A673 (cell line): ENCODE data around the gene TNFRSF9. TPM values are rescaled to one million over a fixed set of nuclear protein-coding genes. Genes with fewer than 3 reads are reported as not detected.
"Not testable (repeated sequence)": the region's sequence is repeated elsewhere in the genome, so short reads cannot be mapped to it uniquely, and the experiment has no call there.

Experiments
- BruUV-seq: library from RNA; stranded (reverse); fragments of 400-500 nt; replicated peaks from 2 replicates; lab custom pipeline; 2021; lab: Mats Ljungman, UMichigan
- CTCF ChIA-PET: fragments of 300-600 bp; sonication (Branson Sonifier 250); formaldehyde crosslinking; loops from one replicate; lab custom pipeline; 2022; ENCODE audit warnings: antibody characterized with exemption; lab: Charles Lee
- POLR2A ChIA-PET: fragments of 300-600 bp; sonication (Branson Sonifier 250); formaldehyde crosslinking; loops from one replicate; lab custom pipeline; 2022; ENCODE audit warnings: antibody characterized with exemption; ENCODE audit not compliant: low non-redundant PET; lab: Charles Lee
- DNase-seq: peaks from one replicate; pipeline ENCODE4 v3.0.0-alpha.2; 2015; ENCODE audit warnings: low spot score
- H3K27ac ChIP-seq: fragments of 200-600 bp; sonication (generic); 2 replicates; pipeline ENCODE4 v1.5.1; 2016; ENCODE audit warnings: mixed run types, low read depth, mild to moderate bottlenecking, mixed read lengths, antibody characterized with exemption, low read length; ENCODE audit not compliant: poor library complexity, severe bottlenecking
- H3K27me3 ChIP-seq: fragments of 200-600 bp; sonication (generic); replicated peaks from 2 replicates; pipeline ENCODE4 v1.6.1; 2017; ENCODE audit warnings: mixed run types, low read depth, mild to moderate bottlenecking, mixed read lengths, antibody characterized with exemption, low read length; ENCODE audit not compliant: insufficient read depth, poor library complexity
- H3K36me3 ChIP-seq: fragments of 200-600 bp; sonication (generic); 2 replicates; pipeline ENCODE4 v1.6.1; 2016; ENCODE audit warnings: mixed run types, mild to moderate bottlenecking, mixed read lengths, antibody characterized with exemption, low read length; ENCODE audit not compliant: insufficient read depth, poor library complexity, severe bottlenecking
- H3K4me1 ChIP-seq: fragments of 200-600 bp; sonication (generic); 2 replicates; pipeline ENCODE4 v1.6.1; 2017; ENCODE audit warnings: mixed run types, mild to moderate bottlenecking, mixed read lengths, antibody characterized with exemption, low read length; ENCODE audit not compliant: insufficient read depth, poor library complexity, severe bottlenecking
- H3K4me3 ChIP-seq: fragments of 200-600 bp; sonication (generic); 2 replicates; pipeline ENCODE4 v1.5.1; 2016; ENCODE audit warnings: low read depth, mixed run types, mild to moderate bottlenecking, mixed read lengths, low read length; ENCODE audit not compliant: poor library complexity, severe bottlenecking
- H3K9me3 ChIP-seq: fragments of 200-600 bp; sonication (generic); 2 replicates; pipeline ENCODE4 v1.6.1; 2016; ENCODE audit warnings: mixed run types, low read depth, mild to moderate bottlenecking, mixed read lengths, antibody characterized with exemption, low read length; ENCODE audit not compliant: poor library complexity, severe bottlenecking
- CTCF ChIP-seq: fragments of 300-800, 200-600 bp; sonication (generic); conservative IDR thresholded peaks from 2 replicates; pipeline ENCODE4 v1.5.1; 2017; ENCODE audit warnings: low read depth, mild to moderate bottlenecking, antibody characterized with exemption, low read length, moderate library complexity, mixed read lengths
- EZH2 ChIP-seq: fragments of 200-600 bp; sonication (generic); IDR thresholded peaks from 2 replicates; pipeline ENCODE4 v1.6.1; 2017; ENCODE audit warnings: borderline replicate concordance, low read depth, mild to moderate bottlenecking, mixed read lengths, antibody characterized with exemption, low read length; ENCODE audit not compliant: poor library complexity, severe bottlenecking
- intact Hi-C: fragments of 100-400 bp; cut with micrococcal nuclease; formaldehyde crosslinking; loops from one replicate; pipeline ENCODE4 v1.10.0; 2022; ENCODE audit not compliant: unreplicated experiment
- total RNA-seq: library from RNA; stranded (reverse); gene quantifications from 2 replicates; pipeline ENCODE4 v1.2.3, GENCODE V29; 2021

TNFRSF9 gene
- total RNA-seq, 1 experiment from 2014 or later, result 1.8 TPM

GRCh38 chr1:7964476-7964875, 23.8 kb upstream of the TNFRSF9 start:
- DNase-seq, result no peak
- no TSS peak for BruUV-seq
- H3K4me1 ChIP-seq, result no peaks in the 10 kb centered on the region
- H3K27me3 ChIP-seq, result no peaks in the 10 kb centered on the region
- H3K9me3 ChIP-seq, result no peaks in the 10 kb centered on the region
- TF ChIP-seq CTCF (no peak), EZH2 (no peak)
- H3K27ac ChIP-seq, result no peak overlapping the region
- peaks cover 64% of the 10 kb centered on the region for H3K36me3 ChIP-seq
- CTCF ChIA-PET, result no interaction called here
- no peak overlapping the region for H3K4me3 ChIP-seq
- intact Hi-C loops, result loop anchor here (10.0 kb wide), 1 partner anchor 60 kb away; no protein-coding TSS in a partner anchor
- POLR2A ChIA-PET, result no interaction called here

GRCh38 chr1:7963841-7964240, 23.2 kb upstream of the TNFRSF9 start:
- peaks cover 58% of the 10 kb centered on the region for H3K36me3 ChIP-seq
- H3K4me3 ChIP-seq, CTCF ChIA-PET, DNase-seq, BruUV-seq, H3K27me3 ChIP-seq, H3K4me1 ChIP-seq, H3K27ac ChIP-seq, H3K9me3 ChIP-seq, POLR2A ChIA-PET: not testable (repeated sequence)
- intact Hi-C loops, result loop anchor here (10.0 kb wide), 1 partner anchor 59 kb away; no protein-coding TSS in a partner anchor

- intact Hi-C loops, result loop anchor here (10.0 kb wide), 1 partner anchor 59 kb away; no protein-coding TSS in a partner anchor
- H3K4me3 ChIP-seq, H3K4me1 ChIP-seq, H3K9me3 ChIP-seq, POLR2A ChIA-PET, DNase-seq, CTCF ChIA-PET, BruUV-seq, H3K27ac ChIP-seq, H3K27me3 ChIP-seq: not testable (repeated sequence)
- peaks cover 53% of the 10 kb centered on the region for H3K36me3 ChIP-seq
Observed at GRCh38 chr1:7963378-7963730, 22.7 kb upstream of the TNFRSF9 start.

- Histone ChIP-seq H3K4me3 (peak overlapping the region; percentile 75), H3K4me1 (no peaks in the 10 kb centered on the region), H3K27me3 (no peaks in the 10 kb centered on the region), H3K9me3 (no peaks in the 10 kb centered on the region), H3K36me3 (peaks cover 50% of the 10 kb centered on the region), H3K27ac (no peak overlapping the region)
- no TSS peak for BruUV-seq
- ChIA-PET CTCF (interaction anchor here (0.6 kb wide), 1 partner anchor 1218 kb away, joined by 5 read pairs; no protein-coding TSS in a partner anchor), POLR2A (interaction anchor here (0.6 kb wide), 1 partner anchor 326 kb away, joined by 3 read pairs; no protein-coding TSS in a partner anchor)
- DNase-seq, result no peak
- intact Hi-C loops, result loop anchor here (10.0 kb wide), 1 partner anchor 58 kb away; no protein-coding TSS in a partner anchor
- TF ChIP-seq EZH2 (no peak), CTCF (no peak)
Observed at GRCh38 chr1:7962636-7963377, 22.2 kb upstream of the TNFRSF9 start.
